Middle frontal gyrus (tissue), 1 donor: ENCODE measurements around the gene CDH4.

Source experiments
- DNase-seq: peaks from one replicate; pipeline ENCODE4 v3.0.0-alpha.2; 2015; ENCODE audit warnings: low spot score; ENCODE audit errors: extremely low spot score

Gene CDH4

DNA sequence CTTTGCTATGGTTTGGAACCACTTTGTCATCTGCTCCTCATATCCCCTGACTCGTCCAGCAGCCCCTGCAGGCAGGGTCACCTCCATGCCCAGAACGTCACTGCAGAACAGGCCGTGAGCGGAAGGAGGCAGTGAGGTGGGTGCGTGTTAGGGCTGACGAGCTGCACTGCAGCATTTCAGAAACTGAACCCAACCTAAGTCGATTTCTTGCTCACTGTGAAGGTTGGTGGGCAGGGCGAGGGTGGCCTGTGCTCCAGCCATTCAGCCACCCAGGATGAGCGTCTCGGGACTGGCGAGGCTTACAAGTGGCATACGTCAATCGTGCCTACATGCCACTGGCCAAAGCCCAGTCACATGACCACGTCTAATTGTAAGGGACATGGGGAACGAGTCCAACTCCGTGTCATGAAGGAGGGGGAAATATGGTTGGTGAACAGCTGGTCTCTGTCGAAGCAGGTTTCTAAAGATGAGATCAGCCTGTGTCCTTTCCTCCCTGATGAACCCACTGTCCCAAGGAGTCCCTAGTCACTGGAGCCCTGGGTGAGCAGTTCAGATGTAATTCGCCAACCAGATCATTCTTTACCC, 524.5 kb downstream of the CDH4 start:
- DNase-seq: no peak

GRCh38 chr20:61777773-61778494, 525.9 kb downstream of the CDH4 start:
- DNase-seq: no peak

- DNase-seq: no peak
Measured at GRCh38 chr20:61778495-61778863, 526.4 kb downstream of the CDH4 start.

DNA sequence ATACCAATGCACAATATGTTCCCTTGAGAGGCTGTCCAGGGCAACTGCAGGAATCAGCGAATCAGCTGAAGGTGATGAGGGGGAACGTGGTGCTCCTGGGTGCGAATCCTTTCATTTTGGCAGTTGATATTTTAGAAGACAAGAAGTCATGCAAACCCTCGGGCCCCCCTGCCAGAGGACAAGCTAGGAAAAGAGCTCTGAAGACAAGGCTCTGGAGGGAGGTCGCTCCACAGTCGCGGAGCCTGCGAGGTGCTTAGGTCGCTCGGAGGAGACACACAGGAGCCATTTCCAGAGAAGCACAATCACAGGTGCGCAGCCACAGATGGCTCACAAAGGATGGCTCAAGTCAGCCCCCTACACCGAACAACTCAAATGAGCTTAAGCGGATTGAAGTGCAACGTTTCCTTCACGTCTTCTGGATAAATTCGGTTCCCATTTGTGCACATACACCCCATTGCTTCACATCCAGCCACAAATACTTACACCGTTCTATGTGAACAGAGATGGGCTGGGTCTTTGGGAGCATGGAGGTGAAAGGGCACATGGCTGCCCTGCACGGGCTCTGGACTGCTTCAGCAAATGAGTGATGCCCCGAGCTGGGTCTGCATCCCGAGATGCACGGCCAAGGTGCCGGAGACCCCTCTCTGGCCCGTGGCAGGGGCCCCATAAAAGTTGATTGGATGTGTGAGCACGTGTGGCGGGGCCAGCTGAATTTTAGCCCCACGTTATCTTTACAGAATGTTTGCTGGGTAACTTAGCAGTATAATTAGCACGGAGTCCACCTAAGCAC, 527.3 kb downstream of the CDH4 start:
- DNase-seq: no peak

DNA sequence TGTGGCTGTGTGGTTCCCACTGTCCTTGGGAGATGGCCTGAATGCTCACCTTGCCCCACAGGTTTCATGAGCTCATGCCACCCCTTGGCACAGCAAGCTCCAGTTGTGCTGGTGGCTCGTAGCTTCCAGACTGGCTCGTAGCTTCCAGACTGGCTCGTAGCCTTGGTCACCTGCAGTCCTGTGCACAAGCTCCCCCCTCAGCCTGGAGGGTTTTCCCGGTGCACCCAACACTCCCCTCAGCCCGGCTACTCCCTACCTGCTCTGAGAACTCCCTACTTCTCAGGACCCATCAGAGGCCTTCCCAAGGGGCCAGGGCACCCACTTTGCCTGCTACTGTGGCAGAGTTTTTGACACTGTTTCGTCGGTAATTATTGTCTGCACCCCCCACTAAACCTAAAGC, 528.0 kb downstream of the CDH4 start:
- no peak for DNase-seq

GRCh38 chr20:61784801-61785566, 532.9 kb downstream of the CDH4 start:
- DNase-seq: no peak

DNA sequence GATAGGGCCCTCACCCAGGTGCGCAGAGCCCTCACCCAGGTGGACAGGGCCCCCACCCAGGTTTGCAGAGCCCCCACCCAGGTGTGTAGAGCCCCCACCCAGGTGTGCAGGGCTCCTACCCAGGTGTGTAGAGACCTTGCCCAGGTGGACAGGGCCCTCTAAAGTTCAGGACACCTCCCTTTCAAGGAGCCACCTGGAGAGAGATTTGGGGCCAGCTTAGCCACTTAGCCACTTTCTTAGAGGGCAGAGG, 533.4 kb downstream of the CDH4 start:
- DNase-seq: no peak

DNA sequence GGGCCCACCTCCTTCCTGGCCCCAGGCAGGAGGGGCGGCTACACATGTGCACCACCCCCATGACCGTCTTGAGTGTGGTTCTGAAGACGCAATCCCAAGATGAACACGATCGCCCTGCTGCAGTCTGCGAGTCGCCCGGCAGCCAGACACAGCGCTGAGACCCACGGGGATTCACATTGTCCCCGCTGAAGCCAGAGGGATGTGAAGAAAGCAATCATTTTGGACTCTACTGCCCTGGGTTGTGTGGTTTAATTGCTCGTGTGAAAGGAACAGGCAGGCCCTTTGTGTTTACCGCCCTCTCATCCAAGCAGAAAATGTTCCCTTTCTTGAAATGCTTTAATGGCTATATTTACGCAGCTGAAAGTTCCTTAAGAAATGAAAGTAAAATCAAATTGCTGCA, 534.2 kb downstream of the CDH4 start:
- no peak for DNase-seq

GRCh38 chr20:61788343-61788742, 536.3 kb downstream of the CDH4 start:
- no peak for DNase-seq

DNA sequence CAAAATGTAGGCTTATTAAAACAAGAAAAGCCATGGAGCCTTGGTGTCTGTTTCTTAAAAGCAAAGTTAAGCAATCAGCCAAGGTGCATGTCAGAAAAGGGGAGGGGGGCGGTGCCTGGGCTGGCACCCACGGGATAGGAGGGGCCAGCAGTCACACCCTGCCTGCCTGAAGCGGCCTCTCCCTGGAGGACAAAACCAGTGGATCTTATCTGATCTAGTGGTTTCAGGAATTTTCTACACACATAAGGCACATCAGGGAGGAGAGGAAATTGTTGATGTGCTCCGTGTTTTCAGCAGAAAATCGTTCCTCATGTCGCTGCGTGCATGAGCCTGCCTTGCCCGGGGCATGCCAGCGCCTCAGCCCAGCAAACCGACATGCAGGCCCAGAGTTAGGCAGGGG, 537.3 kb downstream of the CDH4 start:
- no peak for DNase-seq

- DNase-seq: no peak
Measured at GRCh38 chr20:61790116-61790827, 538.2 kb downstream of the CDH4 start.

DNA sequence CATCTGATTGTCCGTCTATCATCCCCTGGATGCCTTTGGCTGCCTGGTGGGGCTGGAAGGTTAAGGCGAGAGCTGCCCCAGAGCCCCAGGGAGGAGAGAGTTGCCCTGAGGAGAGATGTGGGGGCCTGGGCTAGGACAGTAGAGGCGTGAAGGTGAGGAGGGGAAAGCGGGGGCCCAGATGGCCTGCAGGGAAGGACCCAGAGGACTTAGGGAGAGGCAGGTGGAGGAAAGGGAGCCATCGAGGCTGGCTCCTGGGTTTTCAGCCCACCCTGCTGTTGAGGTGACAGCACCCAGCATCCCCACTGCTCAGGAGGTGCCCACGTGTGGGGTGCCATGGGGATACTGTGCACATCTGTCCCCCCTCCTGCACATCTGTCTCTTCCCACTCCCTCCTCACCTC, 539.9 kb downstream of the CDH4 start:
- no peak for DNase-seq

DNA sequence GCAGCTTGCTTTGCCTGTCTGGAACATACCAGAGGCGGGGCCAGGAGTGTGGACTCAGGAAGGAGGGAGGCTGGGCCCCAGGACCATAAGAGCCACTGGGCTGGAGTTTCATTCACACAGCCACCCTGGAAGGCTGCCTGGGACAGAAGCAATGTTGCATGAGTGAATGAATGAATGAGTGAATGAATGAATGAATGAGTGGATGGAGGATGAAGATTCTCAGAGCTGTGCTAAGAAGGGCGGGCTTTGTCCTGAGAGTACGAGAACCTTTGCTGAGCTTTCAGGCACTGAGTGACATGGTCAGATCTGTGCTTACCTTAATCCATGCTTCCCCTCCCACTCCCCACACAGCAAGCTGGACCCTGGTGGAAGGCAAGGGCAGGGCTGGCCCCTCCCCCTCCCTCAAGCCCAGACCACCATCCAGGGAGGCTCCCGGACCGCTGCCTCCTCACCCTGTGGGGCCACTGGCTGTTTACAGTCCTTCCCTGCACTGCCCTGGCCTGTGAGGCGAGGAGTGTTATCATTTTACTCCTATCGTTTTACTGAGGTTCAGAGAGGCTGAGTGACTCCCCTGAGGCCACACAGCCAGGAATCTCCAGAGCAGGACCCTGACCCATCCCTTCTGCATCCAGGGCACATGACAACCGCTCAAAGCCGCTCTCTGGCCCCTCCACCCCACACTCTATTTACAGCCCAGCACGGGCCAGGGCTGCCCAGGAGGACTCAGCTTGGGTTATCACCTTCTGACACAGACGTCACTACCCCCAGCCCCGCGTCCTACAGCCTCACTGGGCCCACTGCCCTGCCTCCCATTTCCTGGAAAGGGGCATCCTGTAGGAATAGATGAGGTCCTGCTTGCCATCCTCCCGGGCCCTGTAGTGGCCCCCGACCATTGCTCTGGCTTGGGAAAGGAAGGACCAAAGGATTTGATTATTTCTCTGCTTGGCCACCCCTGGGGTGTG, 543.9 kb downstream of the CDH4 start:
- no peak for DNase-seq

DNA sequence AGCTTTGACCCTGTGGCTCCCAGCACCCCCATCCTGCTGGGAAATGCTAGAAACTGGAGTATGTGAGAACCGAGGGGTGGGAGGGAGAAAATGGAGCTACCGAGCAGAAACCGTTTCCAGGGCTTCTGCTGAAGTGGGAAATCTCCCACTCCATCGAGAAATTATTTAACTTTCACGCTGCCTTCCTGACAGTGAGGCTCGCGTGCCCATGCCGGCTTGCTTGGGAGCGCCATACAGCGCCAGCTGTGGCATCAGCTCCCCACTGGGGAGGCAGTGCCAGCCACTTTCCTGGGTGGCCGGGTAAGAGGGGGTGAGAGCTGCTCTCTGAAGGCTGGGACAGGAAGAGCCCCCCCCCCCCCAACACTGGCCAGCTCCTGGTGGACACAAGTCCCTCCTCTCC, 544.7 kb downstream of the CDH4 start:
- DNase-seq: no peak

DNA sequence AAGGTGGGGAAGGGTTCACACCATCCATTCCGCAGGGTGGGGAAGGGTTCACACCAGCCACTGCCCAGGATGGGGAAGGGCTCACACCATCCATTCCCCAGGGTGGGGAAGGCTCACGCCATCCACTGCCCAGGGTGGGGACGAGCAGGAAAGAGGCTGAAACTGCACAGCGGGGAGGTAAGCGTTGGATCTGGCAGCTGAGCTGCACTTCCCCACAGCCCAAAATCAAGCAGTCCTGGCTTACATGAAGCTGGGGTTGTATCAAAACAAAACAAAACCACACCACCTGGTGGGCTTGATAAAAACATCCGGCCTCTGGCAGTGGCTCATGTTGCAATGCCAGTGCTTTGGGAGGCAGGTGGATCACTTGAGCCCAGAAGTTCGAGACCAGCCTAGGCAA, 545.1 kb downstream of the CDH4 start:
- DNase-seq: no peak

- DNase-seq: no peak
Measured at GRCh38 chr20:61797971-61798411, 545.9 kb downstream of the CDH4 start.

- DNase-seq: no peak
Measured at GRCh38 chr20:61798632-61799031, 546.6 kb downstream of the CDH4 start.

DNA sequence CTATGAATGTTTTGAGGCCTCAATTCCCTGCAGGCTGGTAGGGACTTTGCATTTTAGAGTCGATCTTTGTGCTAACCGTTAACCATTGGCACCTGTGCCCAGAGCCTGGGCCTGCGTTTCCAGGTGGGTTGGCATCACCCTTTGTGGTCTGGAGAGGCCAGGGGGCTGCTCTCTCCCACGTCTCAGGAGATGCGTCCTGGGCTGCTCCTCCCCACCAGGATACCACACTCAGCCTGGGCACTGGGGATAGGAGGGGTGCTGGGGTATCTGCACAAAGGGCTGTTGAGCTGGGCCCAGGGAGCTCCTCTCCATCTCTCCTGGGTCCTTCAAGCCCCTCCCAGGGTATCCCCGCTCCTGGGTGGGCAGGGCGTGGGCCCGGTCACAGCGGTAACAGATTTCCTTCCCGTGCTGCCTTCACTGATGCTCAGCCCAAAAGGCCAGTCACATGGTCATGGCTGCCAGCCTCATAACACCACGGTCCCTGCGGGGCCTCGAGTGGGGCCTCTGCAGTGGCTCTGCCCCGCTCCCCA, 547.4 kb downstream of the CDH4 start:
- no peak for DNase-seq

DNA sequence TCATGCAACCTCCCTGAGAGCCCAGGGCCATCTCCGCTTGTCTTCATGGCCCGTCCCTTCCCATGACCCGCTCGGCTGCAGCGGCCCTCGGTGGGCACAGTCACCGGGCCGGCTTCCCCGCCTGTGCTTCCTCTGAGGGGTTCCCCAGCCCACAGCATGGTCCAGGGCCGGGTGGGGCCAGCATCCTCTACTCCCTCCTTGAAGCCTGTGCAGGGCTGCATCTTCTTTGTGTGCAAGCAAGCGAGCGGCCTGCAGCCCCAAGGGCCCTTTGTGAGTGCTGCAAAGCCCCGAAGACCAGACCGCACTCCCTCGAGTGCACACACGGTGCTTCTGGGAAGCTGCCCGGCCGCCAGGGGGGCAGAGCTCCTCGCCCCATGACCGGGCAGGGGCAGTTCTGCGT, 547.9 kb downstream of the CDH4 start:
- DNase-seq: no peak
